H1 (cell line): ENCODE measurements around the gene LOXL1. TPM values are rescaled to one million over a fixed set of nuclear protein-coding genes. Genes with fewer than 3 reads are reported as not detected.

Source experiments
- JUN ChIP-seq: IDR thresholded peaks from 2 replicates; pipeline ENCODE4 v1.6.1; 2011; ENCODE audit warnings: low read depth, mild to moderate bottlenecking, improper control_type of control experiment, low read length
- polyA plus RNA-seq, 7 experiments: library from polyadenylated mRNA; depleted of rRNA in 3 of 7; stranded (reverse) in 5 of 7; unstranded in 2 of 7; fragments of >200 nt in 5 of 7; fragments of 200-250 nt in 2 of 7; gene quantifications; 1 replicate in 5 of 7; 2 replicates in 1 of 7; 4 replicates in 1 of 7; pipeline versions ENCODE4 v1.2.1 to v1.2.3, GENCODE V29; 2011 to 2013; ENCODE audit warnings: missing spikeins in 2 of 7, mixed read lengths in 2 of 7
- total RNA-seq: library from RNA; stranded (reverse); fragmentation: NEBNext Ultra II Directional; extraction: Animal tissue kit (Norgen Biotek cat#: 25700); gene quantifications from 2 replicates; pipeline ENCODE4 v1.2.1, GENCODE V29; 2021

The LOXL1 gene
- total and polyA plus RNA-seq, 2 of the 8 experiments (the other 6 are each of a cell fraction or from before 2014, with no cell fraction given): 8.1 to 14.4 TPM

DNA sequence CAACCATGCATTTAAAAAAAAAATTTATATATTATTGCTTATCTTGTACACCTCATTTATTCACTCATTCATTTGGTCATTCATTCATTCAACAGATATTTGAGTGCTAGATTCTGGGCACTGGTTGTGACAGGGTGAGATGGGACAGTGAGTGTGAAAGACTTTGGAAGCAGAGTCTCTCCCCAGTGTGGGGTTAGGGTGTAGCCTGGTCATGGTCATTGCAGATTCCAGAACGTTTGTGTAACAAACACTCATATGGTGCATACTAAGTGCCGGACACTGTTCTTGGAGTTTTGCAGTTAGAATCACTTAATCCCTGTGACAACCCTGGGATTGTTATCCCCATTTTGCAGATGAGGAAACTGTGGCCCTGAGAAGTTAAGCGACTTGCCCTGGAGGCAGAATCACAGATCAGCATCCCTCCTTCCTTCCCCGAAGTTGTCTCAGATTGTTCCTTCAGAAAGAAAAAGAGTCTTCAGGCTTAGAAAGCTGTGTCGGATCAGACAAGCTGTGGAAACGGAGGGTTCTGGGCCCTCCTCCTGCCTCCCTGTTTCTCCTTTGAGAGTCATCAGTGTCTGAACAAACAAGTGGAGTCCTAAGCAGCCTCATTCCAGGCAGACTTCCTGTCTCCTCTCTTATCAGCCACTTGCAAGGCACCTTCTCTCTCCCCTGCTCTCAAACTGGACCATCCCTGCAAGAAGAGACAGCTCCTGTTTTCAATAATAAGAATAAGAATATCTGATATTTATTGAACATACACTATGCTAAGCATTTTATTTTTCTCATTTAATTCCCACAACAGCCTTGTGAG is 6.3 kb downstream of the LOXL1 start (continued):
- TF ChIP-seq JUN: no peak
